Esophagus muscularis mucosa (tissue), 4 donors: ENCODE data around the gene NOX1. TPM values are rescaled to one million over a fixed set of nuclear protein-coding genes. Genes with fewer than 3 reads are reported as not detected.
"Not testable (repeated sequence)": the region's sequence is repeated elsewhere in the genome, so short reads cannot be mapped to it uniquely, and the experiment has no call there.

Experiments
- DNase-seq: peaks from one replicate; pipeline ENCODE4 v3.0.0-alpha.2; 2017; ENCODE audit errors: extremely low spot score
- H3K27ac ChIP-seq, 4 donors: fragments of 200-600 bp; sonication (generic); replicated peaks in 1 of 4; 1 replicate in 3 of 4; 2 replicates in 1 of 4; pipeline ENCODE4 v1.5.1; 2016 to 2019; ENCODE audit warnings: mild to moderate bottlenecking in 1 of 4
- H3K27me3 ChIP-seq, 4 donors: fragments of 200-600 bp; sonication (generic); one replicate each; pipeline versions ENCODE4 v1.5.1 to v1.6.0; 2016 to 2019
- H3K36me3 ChIP-seq, 4 donors: fragments of 200-600 bp; sonication (generic); one replicate each; pipeline ENCODE4 v1.5.1; 2016 to 2019
- H3K4me1 ChIP-seq, 4 donors: fragments of 200-600 bp; sonication (generic); one replicate each; pipeline ENCODE4 v1.5.1; 2016 to 2019
- H3K4me3 ChIP-seq, 4 donors: fragments of 200-600 bp; sonication (generic); 1 replicate in 2 of 4; 2 replicates in 2 of 4; pipeline ENCODE4 v1.5.1; 2016 to 2019; ENCODE audit warnings: mild to moderate bottlenecking in 4 of 4, moderate library complexity in 1 of 4
- H3K9me3 ChIP-seq, 4 donors: fragments of 200-600 bp; sonication (generic); 1 replicate in 3 of 4; 2 replicates in 1 of 4; pipeline ENCODE4 v1.5.1; 2016 to 2019
- CTCF ChIP-seq, 3 experiments: fragments of 200-600 bp in 2 of 3; fragments of 450-650 bp in 1 of 3; sonication (generic) in 2 of 3; IDR thresholded peaks; one replicate each; pipeline ENCODE4 v1.5.1; 2017 to 2019; ENCODE audit warnings: antibody characterized with exemption in 3 of 3, mild to moderate bottlenecking in 2 of 3, moderate library complexity in 1 of 3
- EP300 ChIP-seq: sonication (generic); formaldehyde crosslinking; IDR thresholded peaks from one replicate; pipeline ENCODE4 v1.6.1; 2017; ENCODE audit warnings: antibody characterized with exemption
- POLR2A ChIP-seq: fragments of 450-650 bp; IDR thresholded peaks from one replicate; pipeline ENCODE4 v1.6.1; 2017; ENCODE audit warnings: antibody characterized with exemption, moderate library complexity, mild to moderate bottlenecking, low read depth
- POLR2AphosphoS5 ChIP-seq, 2 donors: sonication (generic); formaldehyde crosslinking; IDR thresholded peaks; one replicate each; pipeline ENCODE4 v1.6.1; 2017; ENCODE audit warnings: antibody characterized with exemption in 2 of 2
- WGBS: methylation state at CpG from one replicate; pipeline ENCODE4 v1.1.5; 2018; 5-methylcytosine and 5-hydroxymethylcytosine counted together
- intact Hi-C: fragments of 100-400 bp; cut with DNase I; formaldehyde crosslinking; loops from one replicate; pipeline ENCODE4 v1.15.1; 2023
- total RNA-seq, 4 donors: library from RNA; depleted of rRNA; stranded (reverse); fragments of >200 nt; gene quantifications; one replicate each; pipeline versions ENCODE4 v1.1.0 to v1.2.1, GENCODE V29; 2016

NOX1 gene
- total RNA-seq, 4 donors from 2014 or later = not detected

- no peaks in the 10 kb centered on the region for H3K36me3 ChIP-seq
- no peaks in the 10 kb centered on the region for H3K4me1 ChIP-seq
- WGBS = 56% methylated on average over 12 of the region's 12 CpGs
- no peaks in the 10 kb centered on the region for H3K9me3 ChIP-seq
- intact Hi-C loops = no loop called here
- H3K4me3 ChIP-seq = no peak overlapping the region
- no peak for TF ChIP-seq POLR2A
- no peak for TF ChIP-seq EP300
- TF ChIP-seq CTCF (IDR thresholded peaks at IDR 0.05) = no peak
- no peak for TF ChIP-seq POLR2AphosphoS5 (IDR thresholded peaks at IDR 0.05)
- no peak overlapping the region for H3K27ac ChIP-seq
- no peak for DNase-seq
- no peaks in the 10 kb centered on the region for H3K27me3 ChIP-seq
These were observed 61.7 kb downstream of the NOX1 start for GRCh38 chrX:100812216-100813158.

GRCh38 chrX:100808265-100808664 is 65.9 kb downstream of the NOX1 start:
- H3K27me3 ChIP-seq, H3K36me3 ChIP-seq, H3K4me1 ChIP-seq, intact Hi-C loops, DNase-seq, H3K4me3 ChIP-seq, H3K27ac ChIP-seq: not testable (repeated sequence)
- H3K9me3 ChIP-seq = peaks cover 0 to 22% (median 0%) of the 10 kb centered on the region in 4 donors
- 87% methylated on average over 7 of the region's 7 CpGs for WGBS

- Histone ChIP-seq H3K36me3 (no peaks in the 10 kb centered on the region), H3K9me3 (peaks cover 0 to 22% (median 0%) of the 10 kb centered on the region in 4 donors), H3K4me3 (no peak overlapping the region), H3K27ac (no peak overlapping the region), H3K4me1 (no peaks in the 10 kb centered on the region), H3K27me3 (no peaks in the 10 kb centered on the region)
- no peak for DNase-seq
- WGBS = 43% methylated on average over 1 of the region's 1 CpG
- intact Hi-C loops = no loop called here
- TF ChIP-seq EP300 = no peak
- no peak for TF ChIP-seq POLR2AphosphoS5 (IDR thresholded peaks at IDR 0.05)
- no peak for TF ChIP-seq POLR2A
- TF ChIP-seq CTCF (IDR thresholded peaks at IDR 0.05) = no peak
These were observed 69.4 kb downstream of the NOX1 start for GRCh38 chrX:100804780-100805179.

- Histone ChIP-seq H3K36me3 (no peaks in the 10 kb centered on the region), H3K9me3 (peaks cover 0 to 22% (median 0%) of the 10 kb centered on the region in 4 donors), H3K27ac (no peak overlapping the region), H3K27me3 (no peaks in the 10 kb centered on the region), H3K4me3 (no peak overlapping the region), H3K4me1 (no peaks in the 10 kb centered on the region)
- intact Hi-C loops = no loop called here
- DNase-seq = no peak
- WGBS = 80% methylated on average over 3 of the region's 3 CpGs
- TF ChIP-seq POLR2A = no peak
- no peak for TF ChIP-seq CTCF (IDR thresholded peaks at IDR 0.05)
- TF ChIP-seq POLR2AphosphoS5 (IDR thresholded peaks at IDR 0.05) = no peak
These were observed 71.3 kb downstream of the NOX1 start for GRCh38 chrX:100802843-100803242.

GRCh38 chrX:100798484-100799214 is 75.5 kb downstream of the NOX1 start:
- no peak overlapping the region for H3K27ac ChIP-seq
- 56% methylated on average over 4 of the region's 4 CpGs for WGBS
- intact Hi-C loops = no loop called here
- H3K36me3 ChIP-seq = no peaks in the 10 kb centered on the region
- DNase-seq = no peak
- no peaks in the 10 kb centered on the region for H3K27me3 ChIP-seq
- TF ChIP-seq POLR2A (no peak), EP300 (no peak), POLR2AphosphoS5 (IDR thresholded peaks at IDR 0.05) (no peak), CTCF (IDR thresholded peaks at IDR 0.05) (no peak)
- H3K9me3 ChIP-seq = no peaks in the 10 kb centered on the region
- no peaks in the 10 kb centered on the region for H3K4me1 ChIP-seq
- H3K4me3 ChIP-seq = no peak overlapping the region
